HepG2 (cell line): ENCODE results near the gene SERTAD2. TPM values are rescaled to one million over a fixed set of nuclear protein-coding genes. Genes with fewer than 3 reads are reported as not detected.

Experiments used
- ATAC-seq: fragments of 200-7000 bp; cut with Tn5 transposase; 3 replicates; pipeline ENCODE4 v1.9.1; 2020; ENCODE audit warnings: mild to moderate bottlenecking, moderate library complexity
- BruUV-seq: library from RNA; stranded (reverse); fragments of 400-500 nt; replicated peaks from 2 replicates; lab custom pipeline; 2021; lab: Mats Ljungman, UMichigan
- CTCF ChIA-PET: fragments of 300-600 bp; formaldehyde crosslinking; extraction: SDS; loops from one replicate; lab custom pipeline; 2021; ENCODE audit warnings: low total read pairs, inconsistent platforms, low intra/inter-chr PET ratio; lab: Yijun Ruan, JAX
- POLR2A ChIA-PET: fragments of 350-600 bp; sonication (Branson Sonifier 250); formaldehyde crosslinking; loops from one replicate; lab custom pipeline; 2020; ENCODE audit warnings: antibody characterized with exemption, inconsistent platforms; lab: Yijun Ruan, JAX
- DNase-seq: peaks from one replicate; pipeline ENCODE4 v3.0.0-alpha.2; 2015; ENCODE audit warnings: low spot score
- FAIRE-seq: peaks from 3 replicates; lab custom pipeline; 2011; peaks lifted over from hg19 to GRCh38; lab: Jason Lieb, UNC
- H2AFZ ChIP-seq: one replicate; pipeline ENCODE4 v1.6.1; 2011; ENCODE audit warnings: low read length, inconsistent platforms
- H3K27ac ChIP-seq: fragments of 300-600 bp; 3 replicates; pipeline ENCODE4 v1.8.0; 2011; ENCODE audit warnings: mixed run types, mild to moderate bottlenecking, mixed read lengths, low read length, inconsistent platforms; ENCODE audit not compliant: insufficient read depth; ENCODE audit errors: extremely low read length
- H3K27me3 ChIP-seq, 2 experiments: fragments of 200-600 bp in 1 of 2; 2 replicates in 1 of 2; 3 replicates in 1 of 2; pipeline versions ENCODE4 v1.6.0 to v1.8.0; 2011; ENCODE audit warnings: low read length in 2 of 2, mild to moderate bottlenecking in 2 of 2, moderate library complexity in 2 of 2, inconsistent platforms in 1 of 2; ENCODE audit not compliant: insufficient read depth in 2 of 2, control insufficient read depth in 1 of 2
- H3K36me3 ChIP-seq, 2 experiments: fragments of 200-600 bp in 1 of 2; replicated peaks in 1 of 2; 2 replicates in 1 of 2; 3 replicates in 1 of 2; pipeline versions ENCODE4 v1.5.1 to v1.8.0; 2011; ENCODE audit warnings: low read length in 2 of 2, inconsistent platforms in 1 of 2; ENCODE audit not compliant: insufficient read depth in 2 of 2, control insufficient read depth in 1 of 2
- H3K4me1 ChIP-seq: 2 replicates; pipeline ENCODE4 v1.5.1; 2012; ENCODE audit warnings: low read length, inconsistent platforms; ENCODE audit not compliant: insufficient read depth
- H3K4me2 ChIP-seq: 2 replicates; pipeline ENCODE4 v1.6.0; 2011; ENCODE audit warnings: low read depth, low read length, inconsistent platforms
- H3K4me3 ChIP-seq, 3 experiments: fragments of 200-600 bp in 1 of 3; sonication (generic), shearing (Covaris generic) in 1 of 3; replicated peaks in 1 of 3; 2 replicates each; pipeline ENCODE4 v1.5.1; 2011 to 2016; ENCODE audit warnings: low read length in 3 of 3, inconsistent platforms in 2 of 3, low read depth in 2 of 3, mild to moderate bottlenecking in 2 of 3, control low read depth in 1 of 3, mixed read lengths in 1 of 3; ENCODE audit not compliant: insufficient read depth in 1 of 3
- H3K79me2 ChIP-seq: one replicate; pipeline ENCODE4 v1.6.1; 2011; ENCODE audit warnings: low read length, inconsistent platforms; ENCODE audit not compliant: insufficient read depth
- H3K9ac ChIP-seq: 2 replicates; pipeline ENCODE4 v1.6.0; 2011; ENCODE audit warnings: mild to moderate bottlenecking, low read depth, low read length, inconsistent platforms; ENCODE audit not compliant: insufficient read depth
- H3K9me3 ChIP-seq: 2 replicates; pipeline ENCODE4 v1.5.1; 2012; ENCODE audit warnings: mild to moderate bottlenecking, low read length
- H4K20me1 ChIP-seq: 2 replicates; pipeline ENCODE4 v1.6.0; 2011; ENCODE audit warnings: inconsistent platforms, mild to moderate bottlenecking, low read length, moderate library complexity; ENCODE audit not compliant: insufficient read depth
- ARHGAP35 ChIP-seq: sonication (generic); formaldehyde crosslinking; IDR thresholded peaks from 2 replicates; pipeline ENCODE4 v1.9.0; 2022; ENCODE audit warnings: mild to moderate bottlenecking, inconsistent platforms, moderate library complexity, missing genetic modification reagents, borderline replicate concordance
- ARID2 ChIP-seq: sonication (generic); formaldehyde crosslinking; IDR thresholded peaks from 2 replicates; pipeline ENCODE4 v1.8.1; 2022; ENCODE audit warnings: mild to moderate bottlenecking, missing genetic modification reagents, borderline replicate concordance
- CREB1 ChIP-seq, 2 experiments: fragments of 450-650 bp in 1 of 2; IDR thresholded peaks; 2 replicates each; pipeline ENCODE4 v1.6.1; 2016 to 2017; ENCODE audit warnings: control low read depth in 1 of 2, mild to moderate bottlenecking in 1 of 2, missing compliant biosample characterization in 1 of 2, missing genetic modification characterization in 1 of 2
- IRF2 ChIP-seq: IDR thresholded peaks from 2 replicates; pipeline ENCODE4 v1.6.1; 2018; ENCODE audit warnings: missing genetic modification reagents, missing compliant biosample characterization
- KLF9 ChIP-seq: IDR thresholded peaks from 2 replicates; pipeline ENCODE4 v1.6.1; 2016; ENCODE audit warnings: low read depth
- MAFF ChIP-seq: IDR thresholded peaks from 2 replicates; pipeline ENCODE4 v1.6.1; 2011; ENCODE audit warnings: low read depth, low read length, improper control_type of control experiment
- REPIN1 ChIP-seq: sonication (generic); formaldehyde crosslinking; IDR thresholded peaks from 2 replicates; pipeline ENCODE4 v1.8.0; 2022; ENCODE audit warnings: missing genetic modification reagents, low read depth, mild to moderate bottlenecking, borderline replicate concordance
- SMARCC2 ChIP-seq: fragments of 450-650 bp; IDR thresholded peaks from 2 replicates; pipeline ENCODE4 v1.6.1; 2017; ENCODE audit warnings: antibody characterized with exemption, mild to moderate bottlenecking
- ZNF337 ChIP-seq: sonication (generic); formaldehyde crosslinking; IDR thresholded peaks from 2 replicates; pipeline ENCODE4 v1.5.1; 2020; ENCODE audit warnings: missing genetic modification reagents, low read depth, mild to moderate bottlenecking, borderline replicate concordance
- ZNF550 ChIP-seq: sonication (generic); formaldehyde crosslinking; IDR thresholded peaks from 2 replicates; pipeline ENCODE4 v1.4.0; 2020; ENCODE audit warnings: mild to moderate bottlenecking, missing genetic modification reagents, borderline replicate concordance
- ZNF644 ChIP-seq: IDR thresholded peaks from 2 replicates; pipeline ENCODE4 v1.6.1; 2016; ENCODE audit warnings: low read depth
- WGBS: methylation state at CpG from one replicate; pipeline ENCODE4 v1.1.6; 2017; ENCODE audit warnings: low lambda C conversion rate; 5-methylcytosine and 5-hydroxymethylcytosine counted together
- in situ Hi-C: cut with HindIII; loops from 2 replicates; pipeline ENCODE4 v1.10.0; 2017; ENCODE audit warnings: low pct_unique_long_range_greater_than_20kb; ENCODE audit not compliant: extremely low pct_ligation_motif_present
- intact Hi-C: fragments of 100-400 bp; cut with micrococcal nuclease; formaldehyde crosslinking; loops from one replicate; pipeline ENCODE4 v1.10.0; 2022; ENCODE audit not compliant: unreplicated experiment
- polyA plus RNA-seq, 8 experiments: library from polyadenylated mRNA; depleted of rRNA in 3 of 8; stranded (reverse) in 7 of 8; unstranded in 1 of 8; fragments of >200 nt; fragmentation: Illumina TruSeq in 4 of 8; extraction: Trizol in 4 of 8; gene quantifications; 2 replicates each; pipeline versions ENCODE4 v1.2.1 to v1.2.3, GENCODE V29; 2011 to 2016; ENCODE audit warnings: low read depth in 4 of 8, missing spikeins in 1 of 8, mixed read lengths in 1 of 8; ENCODE audit not compliant: insufficient read depth in 1 of 8
- total RNA-seq, 5 experiments: library from RNA; depleted of rRNA; stranded (reverse); fragments of >200 nt; fragmentation: Illumina TruSeq; extraction: Trizol; gene quantifications; 2 replicates each; pipeline ENCODE4 v1.2.3, GENCODE V29; 2016; ENCODE audit warnings: low read depth in 1 of 5
- TF ChIP-seq, protein P1 (sequence below): sonication (generic); formaldehyde crosslinking; IDR thresholded peaks from 2 replicates; pipeline ENCODE4 v1.5.0; 2020; ENCODE audit warnings: mild to moderate bottlenecking, low read depth, missing genetic modification reagents, borderline replicate concordance
- TF ChIP-seq, protein P2 (sequence below): IDR thresholded peaks from 2 replicates; pipeline ENCODE4 v1.6.1; 2012; ENCODE audit warnings: inconsistent platforms
- TF ChIP-seq, protein P3 (sequence below): sonication (generic); formaldehyde crosslinking; conservative IDR thresholded peaks from 2 replicates; pipeline ENCODE4 v1.4.0; 2020; ENCODE audit warnings: mild to moderate bottlenecking, missing genetic modification reagents, moderate library complexity
- TF ChIP-seq, protein P4 (sequence below): sonication (generic); formaldehyde crosslinking; IDR thresholded peaks from 2 replicates; pipeline ENCODE4 v1.9.0; 2021; ENCODE audit warnings: missing genetic modification reagents, borderline replicate concordance
- TF ChIP-seq, protein P5 (sequence below): sonication (generic); formaldehyde crosslinking; IDR thresholded peaks from 2 replicates; pipeline ENCODE4 v1.8.1; 2023; ENCODE audit warnings: missing genetic modification reagents, inconsistent platforms, borderline replicate concordance

Gene SERTAD2
- total and polyA plus RNA-seq, 2 of the 13 experiments (the other 11 are each of a cell fraction or from before 2014, with no cell fraction given): 6.7 to 22.6 TPM

DNA sequence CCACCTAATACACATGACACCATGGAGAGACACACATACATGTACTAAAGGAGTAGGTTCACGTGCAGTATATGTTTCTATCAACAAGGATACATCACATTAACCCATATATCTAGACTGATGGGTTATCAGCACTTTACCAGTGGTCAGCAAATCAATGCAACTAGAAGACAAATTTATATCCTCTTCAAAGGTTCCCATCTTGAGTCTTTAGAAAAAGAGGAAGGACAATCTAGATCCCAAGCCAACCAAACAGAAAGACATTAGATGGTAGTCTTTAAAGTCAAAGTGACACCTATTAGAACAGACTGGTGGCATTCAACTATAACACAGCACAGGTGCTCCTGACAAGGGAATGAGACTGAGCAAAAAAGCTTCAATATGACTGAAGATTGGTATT is 13.8 kb upstream of the SERTAD2 start:
- WGBS: 87% methylated on average over 1 of the region's 1 CpG
- peak overlapping the region; percentile 35 for H3K9ac ChIP-seq
- no peak for FAIRE-seq
- DNase-seq: no peak
- no TSS peak for BruUV-seq
- H3K27ac ChIP-seq: peak overlapping the region; percentile 69
- ChIA-PET POLR2A (interaction anchor here (0.9 to 9.0 kb wide), 4 partner anchors 10 to 83 kb away, joined by 3 to 120 read pairs (median 4); partner anchors contain the start of gene SERTAD2), CTCF (no interaction called here)
- no peak overlapping the region for H2AFZ ChIP-seq
- peaks cover 62% of the 10 kb centered on the region for H3K4me1 ChIP-seq
- H3K4me2 ChIP-seq: peak overlapping the region; percentile 60
- no peaks in the 10 kb centered on the region for H4K20me1 ChIP-seq
- in situ Hi-C loops: no loop called here
- ATAC-seq: no peak
- no peaks in the 10 kb centered on the region for H3K9me3 ChIP-seq
- H3K4me3 ChIP-seq: peak overlapping the region in 1 of 3 experiments; percentile 1; a peak in 2 of 6 replicates
- no peaks in the 10 kb centered on the region for H3K79me2 ChIP-seq
- no peaks in the 10 kb centered on the region for H3K36me3 ChIP-seq
- H3K27me3 ChIP-seq: no peaks in the 10 kb centered on the region
- intact Hi-C loops: no loop called here
- TF ChIP-seq ZNF644 (no peak), MAFF (no peak), ARID2 (CRISPR knock-in tag) (0 out of 2 replicates have a peak, but pooled peaks have one; percentile 10), ARHGAP35 (CRISPR knock-in tag) (no peak), SMARCC2 (no peak), KLF9 (no peak), REPIN1 (CRISPR knock-in tag) (no peak), IRF2 (CRISPR knock-in tag) (no peak), CREB1 (IDR thresholded peaks at IDR 0.05) (no peak), CREB1 (CRISPR knock-in tag; IDR thresholded peaks at IDR 0.05) (0 out of 2 replicates have a peak, but pooled peaks have one; percentile 24), ZNF550 (CRISPR knock-in tag) (no peak), ZNF337 (CRISPR knock-in tag) (no peak)
- TF ChIP-seq, protein P1, sequence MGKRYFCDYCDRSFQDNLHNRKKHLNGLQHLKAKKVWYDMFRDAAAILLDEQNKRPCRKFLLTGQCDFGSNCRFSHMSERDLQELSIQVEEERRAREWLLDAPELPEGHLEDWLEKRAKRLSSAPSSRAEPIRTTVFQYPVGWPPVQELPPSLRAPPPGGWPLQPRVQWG (CRISPR knock-in tag): no peak
- TF ChIP-seq, protein P2, sequence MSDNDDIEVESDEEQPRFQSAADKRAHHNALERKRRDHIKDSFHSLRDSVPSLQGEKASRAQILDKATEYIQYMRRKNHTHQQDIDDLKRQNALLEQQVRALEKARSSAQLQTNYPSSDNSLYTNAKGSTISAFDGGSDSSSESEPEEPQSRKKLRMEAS: no peak
- TF ChIP-seq, protein P3, sequence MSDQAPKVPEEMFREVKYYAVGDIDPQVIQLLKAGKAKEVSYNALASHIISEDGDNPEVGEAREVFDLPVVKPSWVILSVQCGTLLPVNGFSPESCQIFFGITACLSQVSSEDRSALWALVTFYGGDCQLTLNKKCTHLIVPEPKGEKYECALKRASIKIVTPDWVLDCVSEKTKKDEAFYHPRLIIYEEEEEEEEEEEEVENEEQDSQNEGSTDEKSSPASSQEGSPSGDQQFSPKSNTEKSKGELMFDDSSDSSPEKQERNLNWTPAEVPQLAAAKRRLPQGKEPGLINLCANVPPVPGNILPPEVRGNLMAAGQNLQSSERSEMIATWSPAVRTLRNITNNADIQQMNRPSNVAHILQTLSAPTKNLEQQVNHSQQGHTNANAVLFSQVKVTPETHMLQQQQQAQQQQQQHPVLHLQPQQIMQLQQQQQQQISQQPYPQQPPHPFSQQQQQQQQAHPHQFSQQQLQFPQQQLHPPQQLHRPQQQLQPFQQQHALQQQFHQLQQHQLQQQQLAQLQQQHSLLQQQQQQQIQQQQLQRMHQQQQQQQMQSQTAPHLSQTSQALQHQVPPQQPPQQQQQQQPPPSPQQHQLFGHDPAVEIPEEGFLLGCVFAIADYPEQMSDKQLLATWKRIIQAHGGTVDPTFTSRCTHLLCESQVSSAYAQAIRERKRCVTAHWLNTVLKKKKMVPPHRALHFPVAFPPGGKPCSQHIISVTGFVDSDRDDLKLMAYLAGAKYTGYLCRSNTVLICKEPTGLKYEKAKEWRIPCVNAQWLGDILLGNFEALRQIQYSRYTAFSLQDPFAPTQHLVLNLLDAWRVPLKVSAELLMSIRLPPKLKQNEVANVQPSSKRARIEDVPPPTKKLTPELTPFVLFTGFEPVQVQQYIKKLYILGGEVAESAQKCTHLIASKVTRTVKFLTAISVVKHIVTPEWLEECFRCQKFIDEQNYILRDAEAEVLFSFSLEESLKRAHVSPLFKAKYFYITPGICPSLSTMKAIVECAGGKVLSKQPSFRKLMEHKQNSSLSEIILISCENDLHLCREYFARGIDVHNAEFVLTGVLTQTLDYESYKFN: no peak
- TF ChIP-seq, protein P4, sequence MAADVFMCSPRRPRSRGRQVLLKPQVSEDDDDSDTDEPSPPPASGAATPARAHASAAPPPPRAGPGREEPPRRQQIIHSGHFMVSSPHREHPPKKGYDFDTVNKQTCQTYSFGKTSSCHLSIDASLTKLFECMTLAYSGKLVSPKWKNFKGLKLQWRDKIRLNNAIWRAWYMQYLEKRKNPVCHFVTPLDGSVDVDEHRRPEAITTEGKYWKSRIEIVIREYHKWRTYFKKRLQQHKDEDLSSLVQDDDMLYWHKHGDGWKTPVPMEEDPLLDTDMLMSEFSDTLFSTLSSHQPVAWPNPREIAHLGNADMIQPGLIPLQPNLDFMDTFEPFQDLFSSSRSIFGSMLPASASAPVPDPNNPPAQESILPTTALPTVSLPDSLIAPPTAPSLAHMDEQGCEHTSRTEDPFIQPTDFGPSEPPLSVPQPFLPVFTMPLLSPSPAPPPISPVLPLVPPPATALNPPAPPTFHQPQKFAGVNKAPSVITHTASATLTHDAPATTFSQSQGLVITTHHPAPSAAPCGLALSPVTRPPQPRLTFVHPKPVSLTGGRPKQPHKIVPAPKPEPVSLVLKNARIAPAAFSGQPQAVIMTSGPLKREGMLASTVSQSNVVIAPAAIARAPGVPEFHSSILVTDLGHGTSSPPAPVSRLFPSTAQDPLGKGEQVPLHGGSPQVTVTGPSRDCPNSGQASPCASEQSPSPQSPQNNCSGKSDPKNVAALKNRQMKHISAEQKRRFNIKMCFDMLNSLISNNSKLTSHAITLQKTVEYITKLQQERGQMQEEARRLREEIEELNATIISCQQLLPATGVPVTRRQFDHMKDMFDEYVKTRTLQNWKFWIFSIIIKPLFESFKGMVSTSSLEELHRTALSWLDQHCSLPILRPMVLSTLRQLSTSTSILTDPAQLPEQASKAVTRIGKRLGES (CRISPR knock-in tag): no peak
- TF ChIP-seq, protein P5, sequence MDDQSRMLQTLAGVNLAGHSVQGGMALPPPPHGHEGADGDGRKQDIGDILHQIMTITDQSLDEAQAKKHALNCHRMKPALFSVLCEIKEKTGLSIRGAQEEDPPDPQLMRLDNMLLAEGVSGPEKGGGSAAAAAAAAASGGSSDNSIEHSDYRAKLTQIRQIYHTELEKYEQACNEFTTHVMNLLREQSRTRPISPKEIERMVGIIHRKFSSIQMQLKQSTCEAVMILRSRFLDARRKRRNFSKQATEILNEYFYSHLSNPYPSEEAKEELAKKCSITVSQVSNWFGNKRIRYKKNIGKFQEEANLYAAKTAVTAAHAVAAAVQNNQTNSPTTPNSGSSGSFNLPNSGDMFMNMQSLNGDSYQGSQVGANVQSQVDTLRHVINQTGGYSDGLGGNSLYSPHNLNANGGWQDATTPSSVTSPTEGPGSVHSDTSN (CRISPR knock-in tag): no peak
